Calu3 (cell line): ENCODE results near the gene PTPRA. TPM values are rescaled to one million over a fixed set of nuclear protein-coding genes. Genes with fewer than 3 reads are reported as not detected.

ENCODE experiments used
- BruUV-seq: library from RNA; stranded (reverse); fragments of 400-500 nt; replicated peaks from 2 replicates; lab custom pipeline; 2021; lab: Mats Ljungman, UMichigan
- CTCF ChIA-PET: fragments of 300-600 bp; sonication (Branson Sonifier 250); formaldehyde crosslinking; loops from one replicate; lab custom pipeline; 2022; ENCODE audit warnings: antibody characterized with exemption; lab: Charles Lee
- DNase-seq: peaks from one replicate; pipeline ENCODE4 v3.0.0; 2022
- H3K27ac Mint-ChIP-seq: one replicate; pipeline ENCODE4 v1.8.0; 2022; ENCODE audit warnings: mixed read lengths; ENCODE audit not compliant: unreplicated experiment
- H3K27me3 Mint-ChIP-seq: one replicate; pipeline ENCODE4 v1.8.0; 2022; ENCODE audit warnings: mixed read lengths; ENCODE audit not compliant: unreplicated experiment
- H3K36me3 Mint-ChIP-seq: one replicate; pipeline ENCODE4 v1.8.0; 2022; ENCODE audit warnings: mild to moderate bottlenecking, moderate library complexity, mixed read lengths; ENCODE audit not compliant: insufficient read depth, unreplicated experiment
- H3K4me1 Mint-ChIP-seq: one replicate; pipeline ENCODE4 v1.8.0; 2022; ENCODE audit warnings: mild to moderate bottlenecking, low read depth, mixed read lengths; ENCODE audit not compliant: unreplicated experiment
- H3K4me3 Mint-ChIP-seq: one replicate; pipeline ENCODE4 v1.8.0; 2022; ENCODE audit warnings: mild to moderate bottlenecking, low read depth, moderate library complexity, mixed read lengths; ENCODE audit not compliant: unreplicated experiment
- H3K9me3 Mint-ChIP-seq: one replicate; pipeline ENCODE4 v1.8.0; 2022; ENCODE audit warnings: low read depth, mixed read lengths; ENCODE audit not compliant: unreplicated experiment
- intact Hi-C: fragments of 100-400 bp; cut with micrococcal nuclease; formaldehyde crosslinking; loops from one replicate; pipeline ENCODE4 v1.10.0; 2022; ENCODE audit not compliant: unreplicated experiment
- total RNA-seq: library from RNA; stranded (reverse); gene quantifications from 2 replicates; pipeline ENCODE4 v1.2.3, GENCODE V29; 2022
- TF ChIP-seq, protein P1 (sequence below): fragments of 200-600 bp; IDR thresholded peaks from one replicate; pipeline ENCODE4 v1.8.0; 2022; ENCODE audit warnings: antibody characterized with exemption; ENCODE audit not compliant: unreplicated experiment

PTPRA gene
- total RNA-seq, 1 experiment from 2014 or later, result 30.2 TPM

DNA sequence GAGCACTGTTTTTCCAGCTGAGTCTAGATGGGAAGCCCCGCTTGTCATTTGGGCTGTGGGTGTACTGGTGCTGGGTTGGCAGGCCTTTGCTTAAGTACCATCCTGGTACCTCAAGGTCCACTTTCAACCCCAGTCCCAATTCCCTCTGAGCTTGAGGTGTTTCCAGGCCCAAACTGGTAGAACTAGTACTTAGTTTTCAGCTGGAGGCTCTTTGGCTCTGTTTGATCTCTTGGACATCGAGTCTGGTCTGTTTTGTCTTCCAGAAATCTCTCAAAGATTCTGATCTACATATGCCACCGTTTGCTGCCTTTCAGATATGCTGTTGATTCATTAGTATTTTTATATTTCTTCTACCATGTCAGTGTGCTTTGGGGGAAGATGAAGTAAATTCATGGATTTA lies 108.4 kb downstream of the PTPRA start:
- intact Hi-C loops, result no loop called here

DNA sequence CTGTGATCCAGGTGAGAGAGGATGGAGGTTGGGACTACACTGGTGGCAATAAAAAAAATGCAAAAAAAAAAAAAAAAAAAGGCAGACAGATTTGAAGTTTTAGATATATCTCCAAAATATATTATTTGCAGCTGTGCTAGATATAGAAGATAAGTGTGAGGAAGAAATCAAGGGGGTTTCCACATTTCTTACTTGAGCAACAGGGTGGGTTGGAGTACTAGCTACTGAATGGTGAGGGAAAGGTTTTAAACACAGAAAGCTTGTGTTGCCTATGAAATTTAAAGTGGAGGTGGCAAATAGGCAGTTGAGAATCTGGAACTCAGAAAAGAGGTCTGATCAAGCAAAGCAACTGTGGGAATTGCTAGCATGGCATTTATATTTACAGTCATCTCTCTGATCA lies 110.2 kb downstream of the PTPRA start:
- no TSS peak for BruUV-seq
- no peak for DNase-seq
- CTCF ChIA-PET, result no interaction called here
- H3K9me3 Mint-ChIP-seq, result no peaks in the 10 kb centered on the region
- H3K27me3 Mint-ChIP-seq, result no peaks in the 10 kb centered on the region
- H3K27ac Mint-ChIP-seq, result no peak overlapping the region
- intact Hi-C loops, result no loop called here
- H3K4me3 Mint-ChIP-seq, result no peak overlapping the region
- no peaks in the 10 kb centered on the region for H3K4me1 Mint-ChIP-seq
- H3K36me3 Mint-ChIP-seq, result no peaks in the 10 kb centered on the region
- TF ChIP-seq, protein P1, sequence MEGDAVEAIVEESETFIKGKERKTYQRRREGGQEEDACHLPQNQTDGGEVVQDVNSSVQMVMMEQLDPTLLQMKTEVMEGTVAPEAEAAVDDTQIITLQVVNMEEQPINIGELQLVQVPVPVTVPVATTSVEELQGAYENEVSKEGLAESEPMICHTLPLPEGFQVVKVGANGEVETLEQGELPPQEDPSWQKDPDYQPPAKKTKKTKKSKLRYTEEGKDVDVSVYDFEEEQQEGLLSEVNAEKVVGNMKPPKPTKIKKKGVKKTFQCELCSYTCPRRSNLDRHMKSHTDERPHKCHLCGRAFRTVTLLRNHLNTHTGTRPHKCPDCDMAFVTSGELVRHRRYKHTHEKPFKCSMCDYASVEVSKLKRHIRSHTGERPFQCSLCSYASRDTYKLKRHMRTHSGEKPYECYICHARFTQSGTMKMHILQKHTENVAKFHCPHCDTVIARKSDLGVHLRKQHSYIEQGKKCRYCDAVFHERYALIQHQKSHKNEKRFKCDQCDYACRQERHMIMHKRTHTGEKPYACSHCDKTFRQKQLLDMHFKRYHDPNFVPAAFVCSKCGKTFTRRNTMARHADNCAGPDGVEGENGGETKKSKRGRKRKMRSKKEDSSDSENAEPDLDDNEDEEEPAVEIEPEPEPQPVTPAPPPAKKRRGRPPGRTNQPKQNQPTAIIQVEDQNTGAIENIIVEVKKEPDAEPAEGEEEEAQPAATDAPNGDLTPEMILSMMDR, result no peak

More for the DNA sequence above, 108.4 kb downstream of the PTPRA start:
- no peak overlapping the region for H3K27ac Mint-ChIP-seq
- no peaks in the 10 kb centered on the region for H3K9me3 Mint-ChIP-seq
- H3K27me3 Mint-ChIP-seq, result no peaks in the 10 kb centered on the region
- no peaks in the 10 kb centered on the region for H3K4me1 Mint-ChIP-seq
- BruUV-seq, result no TSS peak
- CTCF ChIA-PET, result no interaction called here
- no peak for DNase-seq
- no peaks in the 10 kb centered on the region for H3K36me3 Mint-ChIP-seq
- TF ChIP-seq, protein P1, result no peak
- H3K4me3 Mint-ChIP-seq, result no peak overlapping the region

DNA sequence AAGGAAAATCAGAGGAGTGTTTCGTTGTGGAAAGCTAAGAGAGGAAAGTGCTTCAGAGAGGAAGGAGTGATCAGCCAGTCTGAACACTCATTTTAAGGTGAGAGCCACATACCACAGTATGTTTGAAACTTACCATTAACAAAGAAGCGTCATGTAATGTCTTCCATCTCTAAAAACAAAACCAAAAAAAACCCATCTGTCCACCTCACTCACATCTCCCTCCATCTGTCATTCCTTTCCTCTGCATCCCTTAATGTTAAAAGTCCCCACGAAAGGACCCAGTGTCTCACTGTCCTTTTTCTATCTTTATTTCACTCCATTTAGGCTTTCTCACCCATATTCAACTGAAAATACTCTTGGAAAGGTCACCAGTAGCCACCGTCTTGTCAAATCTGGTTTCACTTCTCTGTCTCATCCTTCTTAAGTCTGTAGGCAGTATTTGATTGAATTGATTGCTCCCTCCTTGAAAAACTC lies 110.8 kb downstream of the PTPRA start:
- Mint-ChIP-seq H3K27ac (no peak overlapping the region), H3K36me3 (no peaks in the 10 kb centered on the region), H3K4me3 (no peak overlapping the region), H3K4me1 (no peaks in the 10 kb centered on the region), H3K9me3 (no peaks in the 10 kb centered on the region), H3K27me3 (no peaks in the 10 kb centered on the region)
- intact Hi-C loops, result no loop called here
- TF ChIP-seq, protein P1, result no peak
- CTCF ChIA-PET, result interaction anchor here (0.6 to 1.0 kb wide), 2 partner anchors 332 to 658 kb away, joined by 4 to 5 read pairs; no protein-coding TSS in a partner anchor
- BruUV-seq, result no TSS peak
- DNase-seq, result no peak

DNA sequence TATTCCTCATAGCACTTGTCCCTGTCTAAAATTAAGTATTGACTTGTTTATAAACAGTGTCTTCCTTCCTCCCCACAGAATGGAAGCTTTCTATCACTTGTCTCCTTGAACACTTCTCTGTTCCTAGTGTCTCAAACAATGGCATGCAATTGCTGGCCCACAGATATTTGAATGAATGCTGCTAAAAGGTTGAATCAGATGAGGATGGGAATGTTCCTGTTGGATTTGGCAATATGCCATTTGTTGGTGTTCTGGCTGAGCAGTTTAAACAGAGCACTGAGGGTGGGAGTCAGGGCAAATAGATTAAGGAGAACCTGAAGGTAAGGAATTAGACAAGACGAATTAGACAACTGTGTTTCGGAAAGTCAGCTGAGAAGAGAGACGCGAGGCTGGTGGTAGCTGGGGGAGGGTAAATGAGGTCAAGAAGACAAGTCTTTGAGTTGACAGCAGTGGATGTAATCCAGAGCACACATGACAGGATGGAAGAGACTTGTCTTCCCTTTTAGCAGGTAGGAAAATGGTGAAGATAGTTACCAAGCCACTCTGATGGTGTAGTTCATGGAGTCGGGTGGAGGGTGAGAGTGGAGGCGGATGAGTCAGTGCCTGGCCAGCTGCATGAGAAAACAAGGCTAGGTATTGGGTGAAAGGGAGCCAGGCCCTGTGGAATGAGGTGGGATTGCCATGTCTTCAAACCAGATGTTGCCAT lies 111.8 kb downstream of the PTPRA start:
- Mint-ChIP-seq H3K9me3 (no peaks in the 10 kb centered on the region), H3K4me1 (no peaks in the 10 kb centered on the region), H3K4me3 (no peak overlapping the region), H3K27ac (no peak overlapping the region), H3K36me3 (peaks cover 7% of the 10 kb centered on the region), H3K27me3 (no peaks in the 10 kb centered on the region)
- BruUV-seq, result no TSS peak
- DNase-seq, result no peak
- TF ChIP-seq, protein P1, result no peak
- intact Hi-C loops, result no loop called here
- CTCF ChIA-PET, result interaction anchor here (1.0 kb wide), 1 partner anchor 333 kb away, joined by 5 read pairs; no protein-coding TSS in a partner anchor
